Activated CD4-positive, alpha-beta T cell treated with anti-CD3 and anti-CD28 coated beads, Interleukin-2, amount 50 U/mL, for 48 hours (primary cell): ENCODE data around the gene PBXIP1.
A peak's percentile ranks its signal among the peaks of the same experiment; 100 is the strongest.

Experiments
- DNase-seq, 2 experiments: peaks; one replicate each; pipeline ENCODE4 v3.0.0-alpha.2; 2020

PBXIP1 gene

DNA sequence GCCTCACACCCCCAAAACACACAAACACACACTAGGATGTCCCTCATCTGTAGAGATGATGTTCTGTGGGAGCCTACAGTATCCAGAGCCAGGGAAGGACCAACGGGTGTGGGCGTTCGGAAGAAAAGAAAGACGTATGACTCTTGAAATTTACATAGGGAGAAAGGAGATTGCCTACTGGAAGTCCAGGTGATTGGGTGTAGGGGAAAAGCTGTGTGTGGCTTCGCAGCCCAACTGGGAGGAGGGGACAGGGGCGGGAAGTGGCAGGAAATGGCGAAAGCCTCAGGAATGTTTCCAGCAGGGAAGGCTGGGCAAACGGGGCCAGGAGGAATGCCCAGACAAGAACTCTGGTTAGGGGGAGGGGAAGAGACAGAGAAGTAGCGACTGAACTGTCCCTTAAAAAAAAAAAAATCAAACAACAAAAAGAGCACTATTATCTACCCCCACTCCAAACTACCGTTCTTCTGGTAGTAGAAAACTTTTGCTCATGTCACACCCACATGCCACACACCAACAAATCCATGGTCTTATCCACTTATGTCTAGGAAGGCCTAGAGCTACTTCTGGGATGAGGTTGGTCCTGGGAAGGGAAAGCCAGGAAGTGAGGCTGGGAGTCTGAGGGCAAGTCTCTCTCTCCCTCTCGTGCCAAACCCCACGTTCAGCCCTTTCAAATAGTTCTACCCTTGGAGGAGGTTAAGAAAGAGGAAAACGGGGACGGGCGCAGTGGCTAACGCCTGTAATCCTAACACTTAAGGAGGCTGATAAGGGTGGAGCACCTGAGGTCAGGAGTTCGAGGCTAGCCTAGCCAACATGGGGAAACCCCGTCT is 16.8 kb upstream of the PBXIP1 start:
- no peak for DNase-seq

- DNase-seq = no peak
Observed at GRCh38 chr1:154972213-154972516, 16.3 kb upstream of the PBXIP1 start.

DNA sequence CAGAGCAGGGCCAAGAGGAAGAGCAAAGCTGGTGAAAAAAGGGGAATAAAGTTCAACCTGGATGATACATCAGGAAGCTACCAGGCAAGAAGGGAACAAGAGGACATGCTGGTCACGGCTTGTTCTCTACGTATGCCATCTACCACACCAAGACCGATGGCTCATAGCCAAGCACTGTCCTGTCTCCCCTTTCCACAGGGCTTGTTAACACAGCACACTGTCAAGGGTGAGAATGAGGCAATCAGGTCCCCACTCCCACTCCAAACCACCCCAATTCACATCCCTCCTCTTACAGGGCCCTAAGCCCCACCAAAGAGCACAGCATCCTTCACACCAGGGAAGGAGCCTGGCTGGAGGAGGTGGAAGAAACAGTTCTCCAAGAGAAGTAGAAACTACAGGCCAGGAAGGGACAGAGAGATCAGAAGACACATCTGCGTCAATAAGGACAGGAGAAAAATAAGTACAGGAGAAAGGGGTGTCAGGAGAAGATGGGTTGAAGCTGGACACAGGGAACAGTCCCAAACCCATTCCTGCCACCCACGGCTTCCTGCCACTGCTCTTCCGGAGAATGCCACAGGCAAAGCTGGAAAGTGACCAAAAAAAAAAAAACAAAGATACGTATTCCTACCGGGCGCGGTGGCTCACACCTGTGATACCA is 15.6 kb upstream of the PBXIP1 start:
- no peak for DNase-seq

- DNase-seq = peak; percentile 61 to 68
Observed at GRCh38 chr1:154970631-154971340, 14.9 kb upstream of the PBXIP1 start, which contains the start of gene SHC1. Gene SHC1 (minus strand): TSS chr1:154970747. CDS start chr1:154970526, 221 bp downstream.

- DNase-seq = no peak
Observed at GRCh38 chr1:154969860-154970452, 14.1 kb upstream of the PBXIP1 start.

- DNase-seq = no peak
Observed at GRCh38 chr1:154969246-154969645, 13.3 kb upstream of the PBXIP1 start.

- DNase-seq = no peak
Observed at GRCh38 chr1:154968731-154969130, 12.8 kb upstream of the PBXIP1 start.

GRCh38 chr1:154967331-154967950 is 11.5 kb upstream of the PBXIP1 start:
- no peak for DNase-seq

DNA sequence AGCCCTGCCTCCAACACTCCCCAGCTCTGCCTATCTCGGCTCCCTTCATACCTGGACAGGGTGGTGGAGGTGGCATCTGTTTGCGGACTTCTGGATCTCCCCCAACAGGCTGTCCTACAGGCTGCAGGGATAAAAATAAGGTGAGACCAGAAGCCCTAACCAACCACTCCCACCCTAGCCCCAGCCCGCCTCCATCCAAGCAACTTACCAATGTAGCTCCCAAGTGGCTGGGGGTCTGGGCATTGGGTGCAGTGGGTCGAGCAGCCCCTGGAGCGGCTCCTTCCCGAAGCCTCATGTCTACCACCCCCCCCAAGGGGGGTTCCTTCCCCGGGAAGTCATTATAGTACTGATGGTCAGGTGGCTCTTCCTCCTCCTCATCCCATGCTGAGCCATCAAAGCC is 10.2 kb upstream of the PBXIP1 start:
- DNase-seq = no peak

- no peak for DNase-seq
Observed at GRCh38 chr1:154964359-154964758, 8.5 kb upstream of the PBXIP1 start.

DNA sequence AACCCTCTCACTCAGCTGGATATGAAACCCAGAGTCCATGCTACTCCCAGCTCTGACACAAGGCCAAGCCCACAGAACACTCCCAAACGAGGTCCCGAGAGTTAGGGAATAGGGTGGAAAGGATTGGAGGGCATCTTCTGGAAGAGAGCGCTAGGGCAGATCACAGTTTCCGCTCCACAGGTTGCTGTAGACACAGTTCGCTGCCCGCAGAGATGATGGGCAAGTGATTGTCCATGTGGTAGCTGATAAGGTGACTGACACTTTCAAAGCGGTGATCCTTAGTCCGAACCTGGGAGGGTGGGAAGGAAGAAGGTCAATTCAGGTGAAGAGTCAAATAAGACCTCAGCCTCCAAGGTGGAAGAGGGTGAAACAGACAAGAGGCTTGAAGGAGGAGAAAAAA is 7.7 kb upstream of the PBXIP1 start:
- DNase-seq = no peak

- no peak for DNase-seq
Observed at GRCh38 chr1:154962795-154963330, 7.0 kb upstream of the PBXIP1 start.

GRCh38 chr1:154962156-154962749 is 6.4 kb upstream of the PBXIP1 start:
- DNase-seq = peak in 1 of 2 experiments; percentile 35

DNA sequence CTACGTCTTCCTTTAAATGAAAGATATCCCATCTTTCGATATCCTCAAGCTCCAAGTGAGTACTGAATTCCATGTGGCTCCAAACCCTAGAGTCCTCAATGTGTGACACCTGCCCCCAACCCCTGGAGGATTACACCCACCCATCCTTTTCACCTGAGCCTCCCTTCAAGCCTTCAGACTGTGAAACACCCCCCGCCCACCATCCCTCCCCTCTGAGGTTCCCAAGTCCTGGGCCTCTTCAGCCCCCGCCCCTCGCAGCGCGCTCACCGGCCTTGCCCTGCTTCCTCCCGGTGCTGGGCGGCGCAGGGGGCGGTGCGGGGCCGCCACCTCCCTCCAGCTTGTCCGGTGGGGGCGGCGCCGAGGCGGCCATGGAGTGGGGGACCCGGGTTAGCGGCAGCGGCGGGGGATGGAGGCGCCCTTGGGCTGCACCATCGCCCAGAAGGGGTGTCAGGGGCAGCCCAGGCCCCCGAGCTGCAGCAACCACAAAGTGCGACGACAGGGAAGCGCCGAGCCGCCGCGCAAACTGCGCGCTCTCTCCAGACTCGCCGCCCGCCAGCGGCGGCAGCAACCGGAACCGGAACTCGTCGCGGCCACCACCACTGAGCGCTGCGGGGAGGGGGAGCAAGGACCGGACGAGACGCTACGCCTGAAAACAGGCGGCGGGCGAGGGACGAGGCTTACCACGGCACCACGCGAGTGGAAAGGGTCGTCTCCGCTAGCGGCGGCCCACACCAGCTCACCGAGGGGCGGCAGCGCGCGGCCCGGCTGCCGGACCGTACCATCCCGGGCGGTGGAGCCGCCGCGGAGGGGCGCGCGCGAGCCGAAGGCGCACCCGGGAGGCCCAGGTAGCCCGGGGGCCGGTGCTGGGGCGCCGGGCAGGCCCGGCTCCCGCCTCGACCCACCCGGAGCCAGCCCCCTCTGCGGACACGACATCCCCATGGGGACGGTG is 5.6 kb upstream of the PBXIP1 start, which contains the start of gene PYGO2:
Gene PYGO2, minus strand, starts transcription at position 576 of the 949 bp plus-strand sequence. Its CDS starts 206 bp downstream, at position 370.
- DNase-seq = peak; percentile 85 to 89

- DNase-seq = no peak
Observed at GRCh38 chr1:154960446-154961136, 4.7 kb upstream of the PBXIP1 start.

DNA sequence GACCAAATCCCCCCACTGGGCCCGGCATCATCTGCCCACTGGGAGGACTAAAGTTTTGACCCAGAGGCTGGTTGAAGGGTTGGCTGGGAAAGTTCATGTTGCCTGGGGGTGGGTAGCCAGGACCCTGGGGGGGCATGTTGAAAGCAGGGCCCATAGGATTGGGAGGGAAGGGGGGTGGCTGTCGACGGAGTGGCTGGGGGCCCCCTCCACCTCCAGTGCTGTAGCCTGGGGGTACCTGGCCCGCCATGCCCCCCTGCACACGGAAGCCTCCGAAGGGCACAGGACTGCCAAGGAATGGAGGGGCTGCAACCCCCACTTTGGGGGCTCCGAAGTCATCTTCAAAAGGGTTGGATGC is 3.5 kb upstream of the PBXIP1 start:
- no peak for DNase-seq

DNA sequence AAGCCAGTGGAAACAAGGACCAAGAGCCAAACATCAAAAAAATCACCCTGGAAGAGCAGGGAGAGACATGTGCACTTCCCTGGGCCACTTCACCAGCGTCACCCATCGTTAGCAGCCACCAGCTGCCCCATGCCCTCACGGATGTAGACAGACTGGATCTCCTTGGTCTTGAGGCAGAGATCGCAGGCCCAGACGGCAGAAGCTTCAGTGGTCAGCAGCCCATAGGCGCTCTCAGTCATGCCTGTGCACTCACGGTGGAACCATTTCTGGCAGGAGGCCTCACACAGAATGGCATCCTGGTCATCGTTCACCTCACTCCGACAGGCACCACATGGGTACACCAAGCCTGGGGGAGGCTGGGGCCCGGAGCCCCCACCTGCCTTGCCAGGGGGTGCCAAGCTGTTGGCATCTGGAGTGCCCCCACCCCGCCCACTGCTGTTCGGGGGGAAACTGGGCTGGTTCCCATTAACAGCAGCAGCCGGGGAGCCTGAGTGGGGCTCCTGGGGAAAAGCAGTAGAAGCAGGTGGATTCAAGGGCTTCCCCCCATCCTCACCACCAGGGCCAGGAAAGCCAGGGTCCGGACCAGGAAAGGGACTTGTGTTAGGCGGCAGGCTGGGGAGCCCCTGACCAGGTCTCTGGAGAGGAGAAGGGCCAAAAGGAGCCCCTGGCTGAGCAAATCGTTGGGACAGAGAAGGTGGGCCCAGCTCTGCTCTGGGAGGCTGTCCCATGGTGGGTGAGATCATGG is 3.0 kb upstream of the PBXIP1 start:
- no peak for DNase-seq

DNA sequence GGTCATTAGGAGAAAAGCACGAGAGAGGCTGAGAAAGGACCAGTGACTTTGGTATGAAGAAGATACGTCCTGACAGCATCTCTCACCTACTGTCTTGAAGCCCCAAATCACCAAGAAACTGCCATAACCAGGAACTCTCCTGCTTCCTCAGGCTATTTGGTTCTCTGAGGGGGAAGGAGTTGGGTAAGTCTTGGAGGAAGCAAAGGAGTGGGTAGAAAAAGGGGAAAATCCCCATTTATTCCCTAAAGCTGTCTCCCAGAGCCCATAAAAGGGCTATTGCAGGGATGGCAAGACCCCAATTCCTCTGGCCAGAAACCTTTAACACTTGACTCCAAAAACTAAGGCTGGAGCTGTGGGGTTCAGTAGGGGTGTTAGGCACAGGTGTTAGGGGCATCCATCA is 2.1 kb upstream of the PBXIP1 start:
- DNase-seq = no peak

- no peak for DNase-seq
Observed at GRCh38 chr1:154957091-154957657, 1.3 kb upstream of the PBXIP1 start.
